A549 (cell line): ENCODE results near the gene ARID1B.

Source experiments
- EHMT2 ChIP-seq: fragments of 200-600 bp; sonication (generic); IDR thresholded peaks from 2 replicates; pipeline ENCODE4 v1.6.1; 2016; ENCODE audit warnings: antibody characterized with exemption, low read depth, mild to moderate bottlenecking, moderate library complexity
- EP300 ChIP-seq, 2 experiments: fragments of >200 bp; sonication (Bioruptor Twin); formaldehyde crosslinking; IDR thresholded peaks; 2 replicates in 1 of 2; 3 replicates in 1 of 2; pipeline ENCODE4 v1.6.1; 2016 to 2017
- POLR2A ChIP-seq: IDR thresholded peaks from 2 replicates; pipeline ENCODE4 v1.6.1; 2012; ENCODE audit warnings: mild to moderate bottlenecking, low read length
- POLR2AphosphoS2 ChIP-seq: conservative IDR thresholded peaks from 2 replicates; pipeline ENCODE4 v1.6.1; 2012; ENCODE audit warnings: low read length, improper control_type of control experiment, inconsistent platforms
- RAD21 ChIP-seq, 2 experiments: fragments of >200 bp in 1 of 2; sonication (Bioruptor Twin) in 1 of 2; formaldehyde crosslinking in 1 of 2; IDR thresholded peaks in 1 of 2; conservative IDR thresholded peaks in 1 of 2; 2 replicates in 1 of 2; 3 replicates in 1 of 2; pipeline ENCODE4 v1.6.1; 2012 to 2018; ENCODE audit warnings: inconsistent platforms in 1 of 2
- REST ChIP-seq: fragments of 200-600 bp; sonication (generic); IDR thresholded peaks from 2 replicates; pipeline ENCODE4 v1.6.1; 2016; ENCODE audit warnings: antibody characterized with exemption, mild to moderate bottlenecking, moderate library complexity
- SMC3 ChIP-seq: fragments of >200 bp; sonication (Bioruptor Twin); formaldehyde crosslinking; IDR thresholded peaks from 3 replicates; pipeline ENCODE4 v1.6.1; 2018; ENCODE audit warnings: inconsistent platforms
- USF2 ChIP-seq: fragments of 450-650 bp; IDR thresholded peaks from 2 replicates; pipeline ENCODE4 v1.6.1; 2014; ENCODE audit warnings: antibody characterized with exemption
- TF ChIP-seq, protein P1 (sequence below): fragments of >200 bp; sonication (Bioruptor Twin); formaldehyde crosslinking; IDR thresholded peaks from 3 replicates; pipeline ENCODE4 v1.5.1; 2016
- TF ChIP-seq, protein P2 (sequence below): fragments of 250-450 bp; sonication (Bioruptor Pico); IDR thresholded peaks from 2 replicates; pipeline ENCODE4 v1.5.0; 2021; ENCODE audit warnings: mild to moderate bottlenecking, moderate library complexity, borderline replicate concordance

DNA sequence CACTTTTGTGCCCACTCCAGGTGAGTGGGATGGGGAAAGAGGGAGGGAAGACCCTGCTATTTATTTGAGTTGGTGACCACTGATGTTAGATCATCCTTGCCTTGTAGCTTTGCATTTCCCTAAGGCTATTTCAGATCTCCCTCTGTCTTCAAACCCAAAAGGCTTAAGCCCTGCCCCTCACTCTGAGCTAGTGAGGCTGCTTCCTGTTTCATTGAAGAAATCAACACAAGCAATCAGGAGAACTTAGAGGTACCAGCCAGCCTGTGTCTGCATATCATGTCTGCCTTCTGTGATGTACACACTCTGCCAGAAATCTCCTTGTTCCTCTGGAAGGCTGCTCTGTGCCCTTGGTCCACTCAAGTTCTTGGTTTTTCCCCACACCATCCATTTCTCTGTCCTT is 135.3 kb downstream of the ARID1B start:
- TF ChIP-seq, protein P1, sequence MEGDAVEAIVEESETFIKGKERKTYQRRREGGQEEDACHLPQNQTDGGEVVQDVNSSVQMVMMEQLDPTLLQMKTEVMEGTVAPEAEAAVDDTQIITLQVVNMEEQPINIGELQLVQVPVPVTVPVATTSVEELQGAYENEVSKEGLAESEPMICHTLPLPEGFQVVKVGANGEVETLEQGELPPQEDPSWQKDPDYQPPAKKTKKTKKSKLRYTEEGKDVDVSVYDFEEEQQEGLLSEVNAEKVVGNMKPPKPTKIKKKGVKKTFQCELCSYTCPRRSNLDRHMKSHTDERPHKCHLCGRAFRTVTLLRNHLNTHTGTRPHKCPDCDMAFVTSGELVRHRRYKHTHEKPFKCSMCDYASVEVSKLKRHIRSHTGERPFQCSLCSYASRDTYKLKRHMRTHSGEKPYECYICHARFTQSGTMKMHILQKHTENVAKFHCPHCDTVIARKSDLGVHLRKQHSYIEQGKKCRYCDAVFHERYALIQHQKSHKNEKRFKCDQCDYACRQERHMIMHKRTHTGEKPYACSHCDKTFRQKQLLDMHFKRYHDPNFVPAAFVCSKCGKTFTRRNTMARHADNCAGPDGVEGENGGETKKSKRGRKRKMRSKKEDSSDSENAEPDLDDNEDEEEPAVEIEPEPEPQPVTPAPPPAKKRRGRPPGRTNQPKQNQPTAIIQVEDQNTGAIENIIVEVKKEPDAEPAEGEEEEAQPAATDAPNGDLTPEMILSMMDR = no peak
- TF ChIP-seq SMC3 (no peak), RAD21 (conservative IDR thresholded peaks at IDR 0.05 in 1 of 2, IDR thresholded peaks at IDR 0.05 in 1 of 2) (no peak), REST (no peak), EP300 (IDR thresholded peaks at IDR 0.05) (no peak), POLR2AphosphoS2 (no peak), USF2 (no peak), POLR2A (no peak), EHMT2 (no peak)
- TF ChIP-seq, protein P2, sequence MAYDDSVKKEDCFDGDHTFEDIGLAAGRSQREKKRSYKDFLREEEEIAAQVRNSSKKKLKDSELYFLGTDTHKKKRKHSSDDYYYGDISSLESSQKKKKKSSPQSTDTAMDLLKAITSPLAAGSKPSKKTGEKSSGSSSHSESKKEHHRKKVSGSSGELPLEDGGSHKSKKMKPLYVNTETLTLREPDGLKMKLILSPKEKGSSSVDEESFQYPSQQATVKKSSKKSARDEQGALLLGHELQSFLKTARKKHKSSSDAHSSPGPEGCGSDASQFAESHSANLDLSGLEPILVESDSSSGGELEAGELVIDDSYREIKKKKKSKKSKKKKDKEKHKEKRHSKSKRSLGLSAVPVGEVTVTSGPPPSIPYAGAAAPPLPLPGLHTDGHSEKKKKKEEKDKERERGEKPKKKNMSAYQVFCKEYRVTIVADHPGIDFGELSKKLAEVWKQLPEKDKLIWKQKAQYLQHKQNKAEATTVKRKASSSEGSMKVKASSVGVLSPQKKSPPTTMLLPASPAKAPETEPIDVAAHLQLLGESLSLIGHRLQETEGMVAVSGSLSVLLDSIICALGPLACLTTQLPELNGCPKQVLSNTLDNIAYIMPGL (CRISPR knock-in tag) = no peak
